D721Med (cell line): ENCODE results near the gene MLKL.

Experiments
- DNase-seq: peaks from one replicate; pipeline ENCODE4 v3.0.0; 2011; ENCODE audit warnings: low spot score; ENCODE audit not compliant: insufficient read length
- FAIRE-seq: peaks from 2 replicates; lab custom pipeline; 2011; peaks lifted over from hg19 to GRCh38; lab: Jason Lieb, UNC
- CTCF ChIP-seq: IDR thresholded peaks from 2 replicates; pipeline ENCODE4 v1.5.1; 2012; ENCODE audit warnings: mild to moderate bottlenecking, control low read depth; ENCODE audit not compliant: insufficient read depth; ENCODE audit errors: missing control alignments

MLKL gene

GRCh38 chr16:74738113-74738541 lies 37.5 kb upstream of the MLKL start:
- DNase-seq, result no peak
- FAIRE-seq, result no peak
- TF ChIP-seq CTCF, result no peak

GRCh38 chr16:74737521-74737920 lies 36.9 kb upstream of the MLKL start:
- TF ChIP-seq CTCF, result no peak
- DNase-seq, result no peak
- no peak for FAIRE-seq

DNA sequence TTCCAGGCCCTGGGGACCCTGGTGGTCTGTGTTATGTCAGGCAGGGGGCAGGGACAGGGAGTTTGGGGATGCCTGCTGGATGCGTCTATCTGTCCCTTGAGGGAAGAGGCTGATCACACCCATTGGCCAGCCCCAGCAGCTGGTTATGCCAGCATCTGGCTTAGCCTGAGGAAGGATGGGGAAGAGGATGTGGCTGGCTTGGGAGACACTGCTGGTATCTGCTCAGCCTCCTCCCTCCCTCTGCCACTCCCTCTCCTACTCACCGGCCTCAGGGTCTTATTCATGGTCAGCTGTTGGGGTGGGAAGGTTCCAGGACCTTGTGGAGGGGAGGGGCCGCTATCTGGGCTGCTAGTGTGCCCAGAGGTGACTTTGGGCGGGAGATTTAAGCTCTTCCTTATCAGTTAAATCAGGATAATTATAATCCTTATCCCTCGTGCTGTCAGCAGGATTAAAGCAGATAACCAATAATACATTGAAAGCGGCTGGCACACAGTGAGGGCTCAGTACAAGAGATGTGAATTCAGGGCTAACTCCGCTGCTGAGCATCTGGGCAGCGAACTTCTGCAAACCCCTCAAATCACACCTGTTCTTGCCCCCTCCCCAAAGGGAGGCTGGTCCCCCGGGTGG lies 36.0 kb upstream of the MLKL start:
- FAIRE-seq (no peak), DNase-seq (peak; percentile 70)
- TF ChIP-seq CTCF, result no peak

GRCh38 chr16:74735554-74735953 lies 34.9 kb upstream of the MLKL start:
- no peak for FAIRE-seq
- DNase-seq, result no peak
- no peak for TF ChIP-seq CTCF

GRCh38 chr16:74735162-74735452 lies 34.4 kb upstream of the MLKL start:
- DNase-seq (no peak), FAIRE-seq (no peak)
- TF ChIP-seq CTCF, result no peak

DNA sequence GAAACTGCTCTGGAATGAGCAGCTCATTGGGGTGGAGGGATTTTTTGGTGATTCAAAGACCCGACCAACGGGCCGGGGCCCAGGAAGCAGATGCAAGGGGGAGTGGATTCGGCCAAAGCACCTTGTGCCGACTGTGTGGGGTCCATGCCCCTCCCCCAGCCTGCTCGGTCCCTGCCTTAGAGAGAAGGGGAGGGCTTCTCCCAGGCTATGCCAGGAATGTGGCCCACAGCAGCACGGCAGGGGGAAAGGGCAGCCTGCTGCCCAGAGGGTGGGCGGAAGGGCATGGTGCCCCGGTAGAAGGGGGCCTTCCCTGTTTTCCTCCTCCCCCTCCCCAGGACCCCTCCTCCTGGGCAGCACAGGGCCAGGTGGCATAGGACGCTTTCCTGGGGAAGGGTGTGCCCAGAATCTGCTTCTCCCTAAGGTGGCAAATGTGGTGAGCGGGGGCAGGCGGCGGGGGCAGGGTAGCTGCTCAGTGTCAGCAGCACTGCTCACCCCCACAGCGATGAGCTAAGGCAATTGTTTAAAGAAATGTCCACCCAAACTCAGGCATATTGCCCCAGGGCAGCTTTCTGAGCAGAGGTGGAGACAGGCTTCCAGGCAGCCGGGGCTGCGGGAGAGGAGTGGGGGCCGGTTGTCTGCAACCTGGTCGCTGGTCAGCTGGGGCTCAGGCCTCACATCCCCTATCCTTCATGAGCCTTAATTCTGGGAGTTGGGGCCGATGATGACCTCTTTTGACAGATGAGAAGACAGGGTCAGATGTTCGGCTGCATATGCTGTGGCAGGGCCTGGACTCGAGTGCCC lies 33.9 kb upstream of the MLKL start:
- TF ChIP-seq CTCF, result no peak
- DNase-seq, result no peak
- no peak for FAIRE-seq
